ENCODE measurements around the gene GPNMB. TPM values are rescaled to one million over a fixed set of nuclear protein-coding genes. Genes with fewer than 3 reads are reported as not detected.
"Not testable (repeated sequence)": the region's sequence is repeated elsewhere in the genome, so short reads cannot be mapped to it uniquely, and the experiment has no call there.

The GPNMB gene
- total RNA-seq, 1 donor from 2014 or later: 208 TPM

- no peak for DNase-seq
These were observed 60.5 kb downstream of the GPNMB start for GRCh38 chr7:23306936-23307521.

GRCh38 chr7:23308754-23309153 is 62.2 kb downstream of the GPNMB start:
- no peak for DNase-seq

GRCh38 chr7:23312141-23312540 is 65.6 kb downstream of the GPNMB start:
- DNase-seq: not testable (repeated sequence)

GRCh38 chr7:23315366-23315765 is 68.8 kb downstream of the GPNMB start:
- DNase-seq: no peak

Other genes with a start within 250 kb of the GPNMB start
- gene HYCC1, start 232.6 kb upstream of the GPNMB start, total RNA-seq: 50.2 TPM
- gene KLHL7, start 141.0 kb upstream of the GPNMB start, total RNA-seq: 30.7 TPM
- gene NUP42, start 64.7 kb upstream of the GPNMB start, total RNA-seq: 38.9 TPM
- gene MALSU1, start 52.6 kb downstream of the GPNMB start, total RNA-seq: 41.6 TPM
- 44.8 TPM for gene IGF2BP3, start 223.7 kb downstream of the GPNMB start, total RNA-seq

Measured in skin of body (tissue), 2 donors.